ENCODE measurements around the gene SAP30BP. TPM values are rescaled to one million over a fixed set of nuclear protein-coding genes. Genes with fewer than 3 reads are reported as not detected.

SAP30BP gene
- polyA plus RNA-seq, 1 donor (not counting 4 experiments of a cell fraction or from before 2014, with no cell fraction given): 99.0 TPM

DNA sequence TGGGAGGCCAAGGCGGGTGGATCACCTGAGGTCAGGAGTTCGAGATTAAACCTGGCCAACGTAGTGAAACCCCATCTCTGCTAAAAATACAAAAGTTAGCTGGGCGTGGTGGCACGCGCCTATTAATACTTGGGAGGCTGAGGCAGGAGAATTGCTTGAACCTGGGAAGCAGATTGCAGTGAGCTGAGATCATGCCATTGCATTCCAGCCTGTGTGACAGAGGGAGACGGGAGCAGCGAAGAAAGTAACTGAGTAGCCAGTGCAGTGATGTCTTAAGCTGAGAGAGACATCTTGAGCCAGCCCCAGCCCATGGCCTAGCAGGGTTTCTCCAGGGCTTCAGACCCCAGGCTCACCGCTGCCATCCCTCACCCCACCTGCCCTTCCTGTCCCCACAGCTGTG, 43.8 kb upstream of the SAP30BP start:
- Histone ChIP-seq H2AFZ (ENCODE audit: control insufficient read depth, low read length) (no peak overlapping the region), H3K4me2 (ENCODE audit: control insufficient read depth, extremely low read depth, insufficient read depth, low read depth, low read length) (no peak overlapping the region), H3K36me3 (ENCODE audit: control insufficient read depth in 2 of 2, extremely low read depth in 1 of 2, insufficient read depth in 2 of 2, low read length in 2 of 2) (peaks cover 5 to 7% of the 10 kb centered on the region in 2 experiments), H3K4me3 (ENCODE audit: control insufficient read depth in 2 of 3, extremely low read depth in 1 of 3, insufficient read depth in 2 of 3, low read depth in 1 of 3, low read length in 3 of 3) (no peak overlapping the region), H3K9me1 (ENCODE audit: control insufficient read depth, extremely low read depth, insufficient read depth, low read length) (no peaks in the 10 kb centered on the region), H3K27me3 (ENCODE audit: control insufficient read depth, extremely low read depth, insufficient read depth, low read length) (peaks cover 13% of the 10 kb centered on the region), H3K9ac (ENCODE audit: control insufficient read depth, extremely low read depth, insufficient read depth, low read length) (no peak overlapping the region), H3K4me1 (ENCODE audit: control insufficient read depth, extremely low read depth, insufficient read depth, low read length) (no peaks in the 10 kb centered on the region), H3K27ac (ENCODE audit: control insufficient read depth, insufficient read depth, low read length) (no peak overlapping the region), H3K79me2 (ENCODE audit: control insufficient read depth, insufficient read depth, low read length) (no peaks in the 10 kb centered on the region), H4K20me1 (ENCODE audit: control insufficient read depth, extremely low read depth, insufficient read depth, low read length) (no peaks in the 10 kb centered on the region), H3K9me3 (ENCODE audit: control insufficient read depth, low read depth, low read length) (no peaks in the 10 kb centered on the region)
- no peak for TF ChIP-seq EZH2 (IDR thresholded peaks at IDR 0.05; ENCODE audit: low read length)
- no peak for TF ChIP-seq CTCF (optimal IDR thresholded peaks at IDR 0.05 in 1 of 3, IDR thresholded peaks at IDR 0.05 in 1 of 3, conservative IDR thresholded peaks at IDR 0.05 in 1 of 3; ENCODE audit: extremely low read depth in 1 of 3, insufficient read depth in 2 of 3, low read length in 3 of 3)
- FAIRE-seq (no peak), DNase-seq (ENCODE audit: low read depth, low spot score) (no peak)
- dilution Hi-C loops (cut with MboI; ENCODE audit: extremely low pct_ligation_motif_present, low sequenced_read_pairs): no loop called here

DNA sequence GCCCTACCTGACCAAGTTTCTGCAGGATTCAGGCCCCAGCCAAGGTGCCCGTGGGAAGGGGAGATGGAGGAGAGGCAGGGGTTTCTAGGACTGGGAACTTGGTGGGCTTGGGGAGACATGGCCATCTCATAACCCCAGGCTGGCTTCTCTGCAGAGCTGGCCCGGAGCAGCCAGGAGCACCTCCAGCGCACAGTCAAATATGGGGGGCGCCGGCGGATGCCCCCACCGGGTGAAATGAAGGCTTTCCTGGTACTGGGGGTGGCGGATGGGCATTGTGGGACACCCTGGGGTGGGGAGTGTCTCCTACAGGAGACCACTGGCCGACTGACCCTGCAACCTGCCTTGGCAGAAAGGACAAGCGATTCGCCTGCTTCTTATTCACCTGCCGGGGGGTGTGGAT, 43.1 kb upstream of the SAP30BP start:
- FAIRE-seq (no peak), DNase-seq (ENCODE audit: low read depth, low spot score) (no peak)
- no peak overlapping the region for H3K4me3 ChIP-seq (ENCODE audit: control insufficient read depth in 2 of 3, extremely low read depth in 1 of 3, insufficient read depth in 2 of 3, low read depth in 1 of 3, low read length in 3 of 3)
- H2AFZ ChIP-seq (ENCODE audit: control insufficient read depth, low read length): no peak overlapping the region
- no peak overlapping the region for H3K9ac ChIP-seq (ENCODE audit: control insufficient read depth, extremely low read depth, insufficient read depth, low read length)
- H3K36me3 ChIP-seq (ENCODE audit: control insufficient read depth in 2 of 2, extremely low read depth in 1 of 2, insufficient read depth in 2 of 2, low read length in 2 of 2): peaks cover 5 to 7% of the 10 kb centered on the region in 2 experiments
- TF ChIP-seq CTCF (optimal IDR thresholded peaks at IDR 0.05 in 1 of 3, IDR thresholded peaks at IDR 0.05 in 1 of 3, conservative IDR thresholded peaks at IDR 0.05 in 1 of 3; ENCODE audit: extremely low read depth in 1 of 3, insufficient read depth in 2 of 3, low read length in 3 of 3) (no peak), EZH2 (IDR thresholded peaks at IDR 0.05; ENCODE audit: low read length) (no peak)
- H3K79me2 ChIP-seq (ENCODE audit: control insufficient read depth, insufficient read depth, low read length): no peaks in the 10 kb centered on the region
- no peaks in the 10 kb centered on the region for H3K4me1 ChIP-seq (ENCODE audit: control insufficient read depth, extremely low read depth, insufficient read depth, low read length)
- no peaks in the 10 kb centered on the region for H4K20me1 ChIP-seq (ENCODE audit: control insufficient read depth, extremely low read depth, insufficient read depth, low read length)
- no peaks in the 10 kb centered on the region for H3K9me3 ChIP-seq (ENCODE audit: control insufficient read depth, low read depth, low read length)
- no peaks in the 10 kb centered on the region for H3K9me1 ChIP-seq (ENCODE audit: control insufficient read depth, extremely low read depth, insufficient read depth, low read length)
- H3K27ac ChIP-seq (ENCODE audit: control insufficient read depth, insufficient read depth, low read length): no peak overlapping the region
- H3K4me2 ChIP-seq (ENCODE audit: control insufficient read depth, extremely low read depth, insufficient read depth, low read depth, low read length): no peak overlapping the region
- dilution Hi-C loops (cut with MboI; ENCODE audit: extremely low pct_ligation_motif_present, low sequenced_read_pairs): no loop called here
- H3K27me3 ChIP-seq (ENCODE audit: control insufficient read depth, extremely low read depth, insufficient read depth, low read length): peaks cover 11% of the 10 kb centered on the region

All from keratinocyte (primary cell).